Smooth muscle cell (in vitro differentiated cells): ENCODE data around the gene DDX1. TPM values are rescaled to one million over a fixed set of nuclear protein-coding genes. Genes with fewer than 3 reads are reported as not detected.

Source experiments
- DNase-seq: peaks from one replicate; lab custom pipeline; 2025; ENCODE audit not compliant: unreplicated experiment; lab: John Stamatoyannopoulos, UW
- H2AFZ ChIP-seq: fragments of 200-600 bp; sonication (generic); 2 replicates; pipeline ENCODE4 v1.6.0; 2016; ENCODE audit warnings: antibody characterized with exemption, low read depth, mild to moderate bottlenecking
- H3F3A ChIP-seq: fragments of 200-600 bp; sonication (generic); 2 replicates; pipeline ENCODE4 v1.6.0; 2017; ENCODE audit warnings: antibody characterized with exemption, low read depth
- H3K27ac ChIP-seq: fragments of 200-600 bp; sonication (generic); 2 replicates; pipeline ENCODE4 v1.5.1; 2016; ENCODE audit warnings: low read depth, mild to moderate bottlenecking
- H3K27me3 ChIP-seq: fragments of 200-600 bp; sonication (generic); 2 replicates; pipeline ENCODE4 v1.6.1; 2016; ENCODE audit warnings: low read depth, mild to moderate bottlenecking
- H3K36me3 ChIP-seq: fragments of 200-600 bp; sonication (generic); 2 replicates; pipeline ENCODE4 v1.5.1; 2016; ENCODE audit warnings: low read depth
- H3K4me1 ChIP-seq: fragments of 200-600 bp; sonication (generic); 2 replicates; pipeline ENCODE4 v1.5.1; 2016; ENCODE audit warnings: low read depth
- H3K4me2 ChIP-seq: fragments of 200-600 bp; sonication (generic); 2 replicates; pipeline ENCODE4 v1.6.0; 2016; ENCODE audit warnings: mild to moderate bottlenecking
- H3K4me3 ChIP-seq: fragments of 200-600 bp; sonication (generic); 2 replicates; pipeline ENCODE4 v1.5.1; 2016; ENCODE audit warnings: mild to moderate bottlenecking
- H3K79me2 ChIP-seq: fragments of 200-600 bp; sonication (generic); 2 replicates; pipeline ENCODE4 v1.6.0; 2016; ENCODE audit warnings: low read depth, mild to moderate bottlenecking
- H3K9ac ChIP-seq: fragments of 200-600 bp; sonication (generic); 2 replicates; pipeline ENCODE4 v1.6.0; 2016; ENCODE audit warnings: low read depth
- H3K9me3 ChIP-seq: fragments of 200-600 bp; sonication (generic); replicated peaks from 2 replicates; pipeline ENCODE4 v1.5.1; 2016; ENCODE audit warnings: low read depth
- H4K20me1 ChIP-seq: fragments of 200-600 bp; sonication (generic); 2 replicates; pipeline ENCODE4 v1.6.0; 2016; ENCODE audit warnings: low read depth
- WGBS: methylation state at CpG from one replicate; pipeline ENCODE4 v1.1.7; 2016; ENCODE audit warnings: low lambda C conversion rate; 5-methylcytosine and 5-hydroxymethylcytosine counted together
- polyA plus RNA-seq: library from polyadenylated mRNA; unstranded; fragments of >200 nt; fragmentation: Nextera tagmentation; extraction: Ambion mirVana; gene quantifications from 2 replicates; pipeline ENCODE4 v1.2.1, GENCODE V29; 2016
- total RNA-seq: library from RNA; depleted of rRNA; stranded (reverse); fragments of >200 nt; gene quantifications from 2 replicates; pipeline ENCODE4 v1.2.3, GENCODE V29; 2014
- TF ChIP-seq, protein P1 (sequence below): fragments of 200-600 bp; sonication (generic); IDR thresholded peaks from 2 replicates; pipeline ENCODE4 v1.5.1; 2017; ENCODE audit warnings: borderline replicate concordance, mild to moderate bottlenecking, antibody characterized with exemption; ENCODE audit not compliant: insufficient read depth, poor library complexity, severe bottlenecking

The DDX1 gene
- total and polyA plus RNA-seq, 2 experiments from 2014 or later: 71.3 to 78.7 TPM

- no peak for DNase-seq
- Histone ChIP-seq H4K20me1 (no peaks in the 10 kb centered on the region), H3K4me3 (no peak overlapping the region), H3K27me3 (peaks cover 13% of the 10 kb centered on the region), H3K27ac (no peak overlapping the region), H3K4me1 (peaks cover 18% of the 10 kb centered on the region), H3K9me3 (no peaks in the 10 kb centered on the region), H3K9ac (no peak overlapping the region), H3K36me3 (no peaks in the 10 kb centered on the region), H3K79me2 (no peaks in the 10 kb centered on the region), H3F3A (no peaks in the 10 kb centered on the region), H2AFZ (no peak overlapping the region), H3K4me2 (no peak overlapping the region)
- WGBS: 79% methylated on average over 16 of the region's 16 CpGs
- TF ChIP-seq, protein P1, sequence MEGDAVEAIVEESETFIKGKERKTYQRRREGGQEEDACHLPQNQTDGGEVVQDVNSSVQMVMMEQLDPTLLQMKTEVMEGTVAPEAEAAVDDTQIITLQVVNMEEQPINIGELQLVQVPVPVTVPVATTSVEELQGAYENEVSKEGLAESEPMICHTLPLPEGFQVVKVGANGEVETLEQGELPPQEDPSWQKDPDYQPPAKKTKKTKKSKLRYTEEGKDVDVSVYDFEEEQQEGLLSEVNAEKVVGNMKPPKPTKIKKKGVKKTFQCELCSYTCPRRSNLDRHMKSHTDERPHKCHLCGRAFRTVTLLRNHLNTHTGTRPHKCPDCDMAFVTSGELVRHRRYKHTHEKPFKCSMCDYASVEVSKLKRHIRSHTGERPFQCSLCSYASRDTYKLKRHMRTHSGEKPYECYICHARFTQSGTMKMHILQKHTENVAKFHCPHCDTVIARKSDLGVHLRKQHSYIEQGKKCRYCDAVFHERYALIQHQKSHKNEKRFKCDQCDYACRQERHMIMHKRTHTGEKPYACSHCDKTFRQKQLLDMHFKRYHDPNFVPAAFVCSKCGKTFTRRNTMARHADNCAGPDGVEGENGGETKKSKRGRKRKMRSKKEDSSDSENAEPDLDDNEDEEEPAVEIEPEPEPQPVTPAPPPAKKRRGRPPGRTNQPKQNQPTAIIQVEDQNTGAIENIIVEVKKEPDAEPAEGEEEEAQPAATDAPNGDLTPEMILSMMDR: no peak
Measured at GRCh38 chr2:15674637-15675455, 83.2 kb downstream of the DDX1 start.

DNA sequence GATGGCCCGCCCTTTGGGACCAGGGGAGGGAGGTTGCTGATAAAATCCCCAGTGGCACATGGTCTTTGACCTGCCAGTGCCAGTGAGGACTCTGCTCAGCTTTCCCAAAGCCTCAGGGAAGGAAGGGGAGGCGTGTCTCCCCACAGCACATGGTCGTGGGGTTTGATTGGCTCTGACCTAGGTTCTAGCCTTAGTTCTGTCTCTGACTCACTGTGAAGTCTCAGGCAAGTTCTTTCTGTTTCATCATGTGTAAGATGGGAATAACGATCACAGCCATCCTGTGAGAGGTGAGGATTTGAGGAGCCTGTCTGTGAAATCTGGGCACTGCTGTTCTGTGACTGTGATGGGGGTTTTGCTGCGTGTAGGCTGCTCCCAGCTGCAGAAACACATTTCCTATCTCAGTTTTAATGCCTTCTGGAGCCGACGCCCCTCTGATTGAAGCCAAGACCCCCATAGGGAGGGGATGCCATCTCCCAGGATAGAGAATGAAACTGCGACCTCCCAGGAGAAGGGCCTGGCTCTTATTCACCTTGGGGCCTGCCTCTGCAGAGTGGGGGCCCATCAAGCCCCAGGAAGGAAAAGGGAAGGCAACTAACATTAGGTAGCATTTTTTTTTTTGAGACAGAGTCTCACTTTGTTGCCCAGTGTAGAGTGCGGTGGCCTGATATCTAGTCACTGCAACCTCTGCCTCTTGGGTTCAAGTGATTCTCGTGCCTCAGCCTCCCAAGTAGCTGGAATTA, 84.0 kb downstream of the DDX1 start:
- H3F3A ChIP-seq: no peaks in the 10 kb centered on the region
- H3K4me2 ChIP-seq: no peak overlapping the region
- DNase-seq: no peak
- no peaks in the 10 kb centered on the region for H3K9me3 ChIP-seq
- H3K27me3 ChIP-seq: peaks cover 6% of the 10 kb centered on the region
- WGBS: 68% methylated on average over 10 of the region's 10 CpGs
- no peak overlapping the region for H3K9ac ChIP-seq
- no peak overlapping the region for H3K27ac ChIP-seq
- H4K20me1 ChIP-seq: no peaks in the 10 kb centered on the region
- H2AFZ ChIP-seq: no peak overlapping the region
- TF ChIP-seq, protein P1: no peak
- H3K4me3 ChIP-seq: no peak overlapping the region
- peaks cover 18% of the 10 kb centered on the region for H3K4me1 ChIP-seq
- no peaks in the 10 kb centered on the region for H3K36me3 ChIP-seq
- H3K79me2 ChIP-seq: no peaks in the 10 kb centered on the region

DNA sequence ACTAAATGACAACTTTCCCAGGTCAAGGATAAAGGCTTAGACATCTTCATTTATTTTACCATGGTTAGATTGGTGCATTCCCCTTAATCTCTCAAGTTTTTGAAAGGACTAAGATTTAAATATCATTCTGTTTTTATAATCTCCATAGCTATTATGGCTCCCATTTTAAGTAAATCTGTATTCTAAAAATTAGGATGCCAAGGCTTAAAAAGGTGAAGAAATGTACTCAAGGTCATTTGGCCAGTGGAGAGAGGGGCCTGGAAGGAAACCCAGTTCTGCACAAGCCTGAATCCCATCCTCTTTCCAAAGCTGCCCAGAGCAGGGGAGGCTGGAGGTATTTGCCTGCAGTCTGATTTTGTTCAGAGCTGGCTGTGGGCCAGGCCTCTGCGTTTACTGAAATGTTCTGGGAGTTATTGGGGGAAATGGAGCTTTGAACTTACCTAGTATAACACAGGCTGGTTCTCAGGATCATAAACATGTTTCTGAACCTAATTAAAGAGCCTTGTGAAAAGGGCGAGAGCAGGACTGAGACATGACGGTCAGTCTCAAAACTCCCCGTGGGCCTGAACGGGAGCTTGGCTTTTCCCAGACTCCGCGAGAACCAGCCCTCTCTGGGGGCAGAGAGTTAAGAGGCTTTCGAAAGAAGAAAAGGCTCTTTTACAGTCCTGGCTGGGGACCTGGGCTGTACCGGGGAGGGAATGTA, 85.6 kb downstream of the DDX1 start:
- WGBS: 30% methylated on average over 9 of the region's 9 CpGs
- H4K20me1 ChIP-seq: no peaks in the 10 kb centered on the region
- peaks cover 18% of the 10 kb centered on the region for H3K4me1 ChIP-seq
- TF ChIP-seq, protein P1: no peak
- H3K36me3 ChIP-seq: no peaks in the 10 kb centered on the region
- peaks cover 3% of the 10 kb centered on the region for H3K27me3 ChIP-seq
- no peaks in the 10 kb centered on the region for H3F3A ChIP-seq
- no peak for DNase-seq
- peak overlapping the region; percentile 46 for H3K4me2 ChIP-seq
- no peak overlapping the region for H3K4me3 ChIP-seq
- H3K9me3 ChIP-seq: no peaks in the 10 kb centered on the region
- H3K27ac ChIP-seq: no peak overlapping the region
- no peak overlapping the region for H3K9ac ChIP-seq
- H3K79me2 ChIP-seq: no peaks in the 10 kb centered on the region
- peak overlapping the region; percentile 73 for H2AFZ ChIP-seq
